Pancreas (tissue), 10 donors: Measurements from ENCODE around the gene ZFP92. TPM values are rescaled to one million over a fixed set of nuclear protein-coding genes. Genes with fewer than 3 reads are reported as not detected.
A peak's percentile ranks its signal among the peaks of the same experiment; 100 is the strongest.

ENCODE experiments used
- ATAC-seq, 4 donors: fragments of 200-7000 bp; cut with Tn5 transposase; one replicate each; pipeline versions ENCODE4 v1.8.0 to v1.9.1; 2020; ENCODE audit warnings: mild to moderate bottlenecking in 4 of 4, moderate library complexity in 4 of 4
- DNase-seq, 6 donors: peaks; one replicate each; pipeline ENCODE4 v3.0.0-alpha.2; 2020
- FAIRE-seq: peaks from 2 replicates; lab custom pipeline; 2012; peaks lifted over from hg19 to GRCh38; lab: Jason Lieb, UNC
- H3K27ac ChIP-seq, 4 donors: fragments of 200-600 bp; sonication (generic); 1 replicate in 3 of 4; 2 replicates in 1 of 4; pipeline versions ENCODE4 v1.5.0 to v1.8.0; 2020
- H3K27me3 ChIP-seq, 4 donors: fragments of 200-600 bp; one replicate each; pipeline ENCODE4 v1.8.0; 2021
- H3K36me3 ChIP-seq, 3 donors: fragments of 200-600 bp; sonication (generic) in 1 of 3; one replicate each; pipeline versions ENCODE4 v1.5.0 to v1.8.0; 2020 to 2021
- H3K4me1 ChIP-seq, 3 donors: fragments of 200-600 bp; one replicate each; pipeline ENCODE4 v1.8.0; 2021
- H3K4me3 ChIP-seq, 4 donors: fragments of 200-600 bp; sonication (generic) in 2 of 4; one replicate each; pipeline versions ENCODE4 v1.5.0 to v1.8.0; 2020 to 2021
- H3K9me3 ChIP-seq, 4 donors: fragments of 200-600 bp; one replicate each; pipeline ENCODE4 v1.8.0; 2021
- CTCF ChIP-seq, 4 donors: fragments of 200-600 bp; sonication (generic) in 3 of 4; IDR thresholded peaks; one replicate each; pipeline versions ENCODE4 v1.5.0 to v1.8.0; 2021; ENCODE audit warnings: antibody characterized with exemption in 4 of 4
- WGBS, 2 donors: extraction: QIAGEN DNeasy Blood & Tissue Kit; methylation state at CpG; one replicate each; pipeline ENCODE4 v1.1.7; 2013; 5-methylcytosine and 5-hydroxymethylcytosine counted together
- intact Hi-C, 3 donors: fragments of 100-400 bp; cut with DNase I; formaldehyde crosslinking; loops; one replicate each; pipeline versions ENCODE4 v1.11.1 to v1.14.2; 2022
- polyA plus RNA-seq, 2 donors: library from polyadenylated mRNA; stranded (reverse); fragments of 200-250 nt; gene quantifications; one replicate each; pipeline ENCODE4 v1.2.3, GENCODE V29; 2013
- total RNA-seq, 6 donors: library from RNA; stranded (reverse); fragmentation: NEBNext Ultra II Directional in 4 of 6; extraction: Animal tissue kit (Norgen Biotek cat#: 25700) in 4 of 6; gene quantifications; one replicate each; pipeline versions ENCODE4 v1.2.1 to v1.2.4, GENCODE V29; 2021 to 2023
- donor health status: healthy with polysubstance abuse.
- donor health status: DM: no; HTN: no; CAD: no; lungs with moderate emphysema.
- donor health status: DM: no; HTN: no; CAD: no.
- donor health status: control.
- donor health status: control.
- donor health status: Bipolar disorder and iron deficiency.
- donor health status: DM: yes; HTN: yes; CAD: no.
- donor health status: DM: no; HTN: no; CAD: no.
- donor health status: DM: no; HTN: no; CAD: no.
- donor health status: DM: yes; HTN: yes; CAD: no.

The ZFP92 gene
- total and polyA plus RNA-seq, 8 donors: 0.28 to 1.00 (median 0.41) TPM

GRCh38 chrX:153457827-153458466, 46.7 kb downstream of the ZFP92 start:
- H3K9me3 ChIP-seq: no peaks in the 10 kb centered on the region
- intact Hi-C loops: no loop called here
- H3K4me3 ChIP-seq: no peak overlapping the region
- DNase-seq: no peak
- H3K36me3 ChIP-seq: no peaks in the 10 kb centered on the region
- no peaks in the 10 kb centered on the region for H3K4me1 ChIP-seq
- H3K27me3 ChIP-seq: no peaks in the 10 kb centered on the region
- FAIRE-seq: no peak
- no peak for ATAC-seq
- H3K27ac ChIP-seq: no peak overlapping the region
- TF ChIP-seq CTCF (IDR thresholded peaks at IDR 0.05): no peak
- WGBS, 2 donors: 79 to 90% methylated on average over 17 of the region's 17 CpGs

- Histone ChIP-seq H3K4me1 (no peaks in the 10 kb centered on the region), H3K27ac (no peak overlapping the region), H3K9me3 (no peaks in the 10 kb centered on the region), H3K4me3 (no peak overlapping the region), H3K27me3 (no peaks in the 10 kb centered on the region), H3K36me3 (no peaks in the 10 kb centered on the region)
- 81 to 94% methylated on average over 4 of the region's 4 CpGs for WGBS, 2 donors
- no peak for TF ChIP-seq CTCF (IDR thresholded peaks at IDR 0.05)
- DNase-seq (no peak), FAIRE-seq (no peak), ATAC-seq (no peak)
- intact Hi-C loops: no loop called here
Observed at GRCh38 chrX:153458476-153458875, 47.2 kb downstream of the ZFP92 start.

GRCh38 chrX:153459986-153460385, 48.7 kb downstream of the ZFP92 start:
- 88 to 90% methylated on average over 4 of the region's 4 CpGs for WGBS, 2 donors
- DNase-seq (no peak), FAIRE-seq (no peak), ATAC-seq (peak in 1 of 4 donors; percentile 38)
- intact Hi-C loops: no loop called here
- no peaks in the 10 kb centered on the region for H3K27me3 ChIP-seq
- H3K4me1 ChIP-seq: no peaks in the 10 kb centered on the region
- TF ChIP-seq CTCF (IDR thresholded peaks at IDR 0.05): no peak
- H3K9me3 ChIP-seq: no peaks in the 10 kb centered on the region
- no peak overlapping the region for H3K27ac ChIP-seq
- no peaks in the 10 kb centered on the region for H3K36me3 ChIP-seq
- no peak overlapping the region for H3K4me3 ChIP-seq

GRCh38 chrX:153460826-153461225, 49.6 kb downstream of the ZFP92 start:
- Histone ChIP-seq H3K4me1 (no peaks in the 10 kb centered on the region), H3K27ac (no peak overlapping the region), H3K9me3 (no peaks in the 10 kb centered on the region), H3K27me3 (no peaks in the 10 kb centered on the region), H3K4me3 (no peak overlapping the region), H3K36me3 (no peaks in the 10 kb centered on the region)
- WGBS, 2 donors: 47 to 48% methylated on average over 7 of the region's 7 CpGs
- ATAC-seq: peak in 3 of 4 donors; percentile 69 to 86 (median 71)
- intact Hi-C loops: no loop called here
- FAIRE-seq: no peak
- peak; percentile 15 to 48 (median 32) for TF ChIP-seq CTCF (IDR thresholded peaks at IDR 0.05)
- peak in 4 of 6 donors; percentile 48 to 78 (median 50) for DNase-seq

Other genes starting within 250 kb of the ZFP92 start
- gene MAGEA1, start 232.2 kb upstream of the ZFP92 start, total RNA-seq: under 1 TPM in 1 of 6 donors, not detected in 5; 0.13 TPM
- not detected for gene MAGEA1, start 232.2 kb upstream of the ZFP92 start, polyA plus RNA-seq
- not detected for gene PNMA6F, start 89.7 kb upstream of the ZFP92 start, total RNA-seq
- gene PNMA6F, start 89.7 kb upstream of the ZFP92 start, polyA plus RNA-seq: under 1 TPM in 1 of 2 donors, not detected in 1; 0.12 TPM
- 1 to 10 TPM; 4.9 to 9.9 (median 7.0) TPM for gene ZNF275, start 77.3 kb upstream of the ZFP92 start, total RNA-seq
- 1 to 10 TPM; 3.7 to 5.6 TPM for gene ZNF275, start 77.3 kb upstream of the ZFP92 start, polyA plus RNA-seq
- gene PNMA6E, start 10.1 kb upstream of the ZFP92 start, total RNA-seq: not detected
- gene PNMA6E, start 10.1 kb upstream of the ZFP92 start, polyA plus RNA-seq: not detected
- under 1 TPM in 5 of 6 donors, not detected in 1; 0.19 to 0.59 (median 0.37) TPM for gene TREX2, start 34.6 kb downstream of the ZFP92 start, total RNA-seq
- under 1 TPM; 0.89 to 0.91 TPM for gene TREX2, start 34.6 kb downstream of the ZFP92 start, polyA plus RNA-seq
- gene HAUS7, start 59.1 kb downstream of the ZFP92 start, total RNA-seq: 10 to 100 TPM in 1 of 6 donors, 1 to 10 TPM in 5; 4.9 to 12.0 (median 8.7) TPM
- 10 to 100 TPM; 37.6 to 44.1 TPM for gene HAUS7, start 59.1 kb downstream of the ZFP92 start, polyA plus RNA-seq
- gene BGN, start 83.5 kb downstream of the ZFP92 start, total RNA-seq: 100 to 1,000 TPM in 1 of 6 donors, 10 to 100 TPM in 2, 1 to 10 TPM in 3; 4.0 to 113 (median 15.0) TPM
- 10 to 100 TPM; 20.2 to 24.5 TPM for gene BGN, start 83.5 kb downstream of the ZFP92 start, polyA plus RNA-seq
- under 1 TPM in 4 of 6 donors, not detected in 2; 0.03 to 0.06 (median 0.04) TPM for gene ATP2B3, start 106.2 kb downstream of the ZFP92 start, total RNA-seq
- gene ATP2B3, start 106.2 kb downstream of the ZFP92 start, polyA plus RNA-seq: under 1 TPM; 0.04 to 0.12 TPM
- gene CCNQ, start 187.7 kb downstream of the ZFP92 start, total RNA-seq: 10 to 100 TPM in 1 of 6 donors, 1 to 10 TPM in 5; 6.7 to 10.6 (median 8.1) TPM
- gene CCNQ, start 187.7 kb downstream of the ZFP92 start, polyA plus RNA-seq: 10 to 100 TPM; 26.3 to 32.1 TPM
- under 1 TPM in 3 of 6 donors, not detected in 3; 0.09 to 0.28 (median 0.14) TPM for gene DUSP9, start 235.7 kb downstream of the ZFP92 start, total RNA-seq
- under 1 TPM in 1 of 2 donors, not detected in 1; 0.07 TPM for gene DUSP9, start 235.7 kb downstream of the ZFP92 start, polyA plus RNA-seq